Stimulated activated CD4-positive, alpha-beta T cell treated with anti-CD3 and anti-CD28 coated beads, Interleukin-4, amount 100 ng/mL, for 24 hours (primary cell): ENCODE results near the gene ZNF630.
"Not testable (repeated sequence)": the region's sequence is repeated elsewhere in the genome, so short reads cannot be mapped to it uniquely, and the experiment has no call there.

Source experiments
- DNase-seq: peaks from one replicate; pipeline ENCODE4 v3.0.0-alpha.2; 2020

Gene ZNF630

DNA sequence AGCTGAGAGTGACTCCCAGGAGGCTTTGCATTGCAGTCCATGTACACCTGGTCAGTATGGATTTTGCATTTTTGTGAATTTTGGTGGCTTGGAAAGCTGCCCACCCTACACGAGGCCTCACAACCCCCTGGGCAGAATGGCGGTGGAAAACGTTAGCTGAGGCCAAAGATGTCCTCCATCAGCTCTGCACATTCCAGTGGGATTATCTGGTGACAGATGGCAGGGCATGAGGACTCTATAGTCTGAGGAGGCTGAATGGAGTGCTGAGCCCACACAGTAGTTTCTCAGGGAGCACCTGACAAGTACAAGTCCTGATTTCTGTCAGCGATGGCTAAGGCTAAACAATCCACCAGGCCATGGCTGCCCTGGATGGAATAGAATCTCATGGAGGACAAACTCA, 43.9 kb downstream of the ZNF630 start:
- DNase-seq, result not testable (repeated sequence)

DNA sequence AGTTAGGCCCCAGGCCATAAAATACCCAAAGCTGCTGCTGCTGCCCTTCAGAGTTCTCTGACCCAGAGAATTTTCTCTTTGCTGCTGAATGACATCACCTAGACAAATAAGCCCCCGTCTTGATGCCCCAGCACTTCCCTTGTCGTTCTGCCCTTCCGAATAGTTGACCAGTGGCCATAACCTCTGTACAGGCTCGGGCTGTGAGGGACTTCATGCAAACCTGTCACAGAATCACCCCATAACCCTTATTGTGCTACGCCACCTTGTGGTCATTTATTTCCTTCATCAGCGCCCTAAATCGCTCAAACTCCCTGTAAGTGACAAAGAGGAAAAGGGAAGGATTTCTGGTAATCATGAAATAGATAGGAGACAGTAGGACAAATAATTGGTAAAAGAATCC, 45.9 kb downstream of the ZNF630 start:
- DNase-seq, result peak; percentile 49

DNA sequence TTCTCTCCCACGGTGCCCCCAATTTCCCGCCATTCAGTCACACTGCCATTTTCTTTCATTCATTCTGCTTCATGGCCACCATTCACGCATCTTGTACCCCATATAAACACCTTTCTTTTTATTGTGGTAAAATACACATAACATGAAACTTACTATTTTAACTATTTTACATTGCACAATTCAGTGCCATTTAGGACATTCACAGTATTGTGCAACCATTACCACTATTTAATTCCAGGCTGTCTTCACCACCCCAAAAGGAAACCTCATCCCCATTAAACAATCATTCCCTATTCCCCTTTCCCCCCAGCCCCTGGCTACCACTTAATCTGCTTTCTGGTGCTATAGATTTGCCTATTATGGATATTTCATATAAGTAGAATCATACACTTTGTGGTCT, 48.7 kb downstream of the ZNF630 start:
- DNase-seq, result no peak

DNA sequence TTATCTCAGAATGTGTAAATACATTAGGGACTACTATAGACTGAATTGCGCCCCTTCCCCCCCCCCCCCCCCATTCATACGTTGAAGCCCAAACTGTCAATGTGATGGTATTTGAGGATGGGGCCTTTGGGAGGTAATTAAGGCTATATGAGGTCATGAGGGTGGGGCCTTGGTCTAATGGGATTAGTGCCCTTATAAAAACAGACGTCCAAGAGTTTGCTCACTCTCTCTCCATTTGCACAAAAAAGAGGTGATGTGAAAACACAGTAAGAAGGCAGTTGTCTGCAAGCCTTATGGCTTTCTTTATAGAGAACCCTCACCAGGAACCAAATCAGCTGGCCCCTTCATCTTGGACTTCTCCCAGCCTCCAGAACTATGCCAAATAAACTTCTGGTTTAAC, 49.3 kb downstream of the ZNF630 start:
- DNase-seq, result no peak

DNA sequence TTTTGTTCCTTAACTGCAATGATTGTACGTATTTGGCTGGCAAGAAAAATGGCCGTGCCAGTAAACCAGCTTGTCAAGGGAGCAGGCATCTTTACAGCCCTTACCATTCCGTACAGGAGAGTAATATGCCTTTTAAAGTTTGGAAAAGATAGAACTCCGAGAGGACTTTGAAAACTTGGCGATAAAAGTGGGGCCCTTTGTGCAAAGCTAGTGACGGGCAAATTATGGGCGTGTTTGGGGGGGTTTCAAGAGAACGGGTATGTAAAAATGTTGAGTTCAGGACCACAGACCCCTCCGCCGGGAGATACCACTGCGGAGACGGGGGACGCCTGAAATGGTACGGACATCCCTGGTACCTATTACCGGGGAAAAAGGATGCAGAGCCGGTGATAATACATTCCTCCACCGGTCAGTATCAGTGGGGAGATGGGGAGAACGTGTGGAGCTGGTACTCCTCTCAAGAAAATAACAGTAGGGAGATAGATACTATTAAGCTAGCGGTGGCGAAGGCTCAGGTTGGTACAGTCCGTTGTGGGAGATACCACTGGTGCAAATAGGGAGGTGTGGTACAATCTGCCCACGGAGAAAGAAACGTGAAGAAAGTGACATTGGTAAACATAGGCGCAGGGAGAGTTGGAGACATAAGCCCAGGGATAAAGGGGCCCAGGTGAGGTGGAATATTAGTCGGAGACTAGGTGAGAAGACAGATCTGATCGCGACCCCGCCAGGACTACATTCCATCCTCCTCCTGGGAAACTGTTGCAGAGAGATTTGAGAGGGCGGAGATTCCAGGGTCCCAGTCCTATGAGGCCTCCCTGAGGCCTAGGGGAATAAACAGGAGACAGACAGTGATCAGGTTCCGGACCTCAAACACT, 50.2 kb downstream of the ZNF630 start:
- peak; percentile 78 for DNase-seq

DNA sequence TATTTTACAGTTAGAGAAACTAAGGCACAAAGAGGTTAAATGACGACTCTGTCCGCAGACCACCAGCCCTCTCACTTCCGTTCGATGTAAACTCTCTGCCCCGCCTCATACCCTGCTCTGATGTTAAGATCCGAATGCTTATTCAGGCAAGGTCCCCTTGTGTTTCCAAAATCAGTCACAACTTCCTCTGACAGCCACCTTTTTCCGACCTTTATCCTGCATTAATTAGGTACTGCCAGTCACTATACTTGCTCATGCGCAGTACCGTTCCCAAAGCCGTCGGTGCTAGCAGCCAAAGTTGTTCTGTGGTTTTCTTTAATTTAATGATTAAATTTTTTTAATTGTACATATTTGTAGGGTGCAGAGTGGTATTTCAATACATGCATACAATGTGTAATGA, 51.0 kb downstream of the ZNF630 start:
- DNase-seq, result peak; percentile 46

DNA sequence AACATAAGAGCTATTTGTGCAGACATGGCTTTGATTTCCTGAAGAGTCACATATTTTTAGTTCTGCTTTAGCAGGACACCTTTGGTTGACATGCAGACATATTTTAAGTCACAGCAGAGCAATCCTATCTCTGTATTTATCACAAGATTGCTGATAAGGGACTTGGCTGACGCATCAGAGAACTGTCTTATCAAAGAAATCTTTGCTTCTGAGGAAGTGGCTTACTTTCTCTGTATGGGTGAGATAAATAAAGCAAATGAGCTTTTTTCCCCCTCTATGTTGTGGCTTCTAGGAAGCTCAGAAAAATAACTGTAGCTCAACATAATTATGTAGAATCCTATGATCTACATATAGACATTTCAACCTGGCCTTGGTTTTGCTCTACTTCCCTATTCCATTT, 51.5 kb downstream of the ZNF630 start:
- not testable (repeated sequence) for DNase-seq

DNA sequence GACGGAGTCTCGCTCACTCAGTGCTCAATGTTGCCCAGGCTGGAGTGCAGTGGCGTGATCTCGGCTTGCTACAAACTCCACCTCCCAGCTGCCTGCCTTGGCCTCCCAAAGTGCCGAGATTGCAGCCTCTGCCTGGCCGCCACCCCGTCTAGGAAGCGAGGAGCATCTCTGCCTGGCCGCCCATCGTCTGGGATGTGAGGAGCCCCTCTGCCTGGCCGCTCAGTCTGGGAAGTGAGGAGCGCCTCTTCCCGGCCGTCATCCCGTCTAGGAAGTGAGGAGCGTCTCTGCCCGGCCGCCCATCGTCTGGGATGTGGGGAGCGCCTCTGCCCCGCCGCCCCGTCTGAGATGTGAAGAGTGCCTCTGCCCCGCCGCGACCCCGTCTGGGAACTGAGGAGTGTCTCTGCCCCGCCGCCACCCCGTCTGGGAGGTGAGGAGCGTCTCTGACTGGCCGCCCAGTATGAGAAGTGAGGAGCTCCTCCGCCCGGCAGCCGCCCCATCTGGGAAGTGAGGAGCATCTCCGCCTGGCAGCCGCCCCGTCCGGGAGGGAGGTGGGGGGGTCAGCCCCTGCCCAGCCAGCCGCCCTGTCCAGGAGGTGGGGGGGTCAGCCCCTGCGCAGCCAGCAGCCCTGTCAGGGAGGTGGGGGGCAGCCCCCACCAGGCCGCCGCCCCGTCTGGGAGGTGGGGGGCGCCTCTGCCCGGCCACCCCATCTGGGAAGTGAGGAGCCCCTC, 54.7 kb downstream of the ZNF630 start:
- DNase-seq, result not testable (repeated sequence)

DNA sequence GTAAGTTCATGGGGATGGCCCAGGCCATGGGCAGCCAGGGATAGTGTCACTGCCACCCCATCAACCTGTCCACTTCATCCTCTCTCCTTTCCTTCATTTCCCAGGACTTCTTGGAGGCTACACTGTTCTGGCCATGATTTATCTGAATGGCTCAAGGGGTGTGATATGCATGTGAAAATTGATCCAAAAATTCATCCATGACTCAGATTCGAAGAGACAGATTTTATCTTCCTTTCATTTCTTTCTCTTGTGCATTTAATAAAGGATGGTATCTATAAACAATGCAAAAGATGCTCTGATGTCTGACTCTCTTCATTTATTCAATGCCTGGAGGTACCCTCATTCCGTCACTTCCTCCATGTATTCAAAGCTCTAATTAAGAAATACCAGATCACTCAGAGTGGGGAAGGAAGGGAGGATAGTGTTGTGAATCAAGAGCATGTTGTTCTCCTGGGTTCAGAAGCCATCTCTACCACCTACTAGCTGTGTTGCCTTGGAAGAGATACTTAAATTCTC, 61.9 kb downstream of the ZNF630 start:
- DNase-seq, result not testable (repeated sequence)
